NCI-H82 treated with DMSO at 0.1 percent for 48 hours (cell line): Measurements from ENCODE around the gene AMOTL1.
"Not testable (repeated sequence)": the region's sequence is repeated elsewhere in the genome, so short reads cannot be mapped to it uniquely, and the experiment has no call there.

Source experiments
- DNase-seq: peaks from one replicate; lab custom pipeline; 2025; ENCODE audit not compliant: unreplicated experiment; lab: John Stamatoyannopoulos, UW

The AMOTL1 gene

DNA sequence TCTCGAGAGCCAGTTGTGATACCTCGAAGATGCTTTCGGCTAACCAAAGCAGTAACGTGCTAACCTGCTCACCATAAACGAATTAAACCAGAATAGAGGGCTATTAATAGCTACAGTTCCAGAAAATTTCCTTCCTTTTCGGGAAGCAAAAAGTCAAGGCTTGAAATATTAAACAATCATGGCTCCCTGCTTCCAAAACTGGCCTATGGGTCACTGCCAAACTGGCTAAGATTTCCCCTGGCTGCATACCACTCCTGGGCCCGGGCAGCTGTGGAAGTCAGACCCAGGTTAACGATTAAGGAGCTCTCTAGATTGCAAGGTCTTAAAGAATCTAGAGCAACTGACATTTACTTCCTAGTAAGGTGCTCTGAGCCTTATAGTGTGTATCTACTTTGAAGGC lies 1.7 kb downstream of the AMOTL1 start:
- no peak for DNase-seq

DNA sequence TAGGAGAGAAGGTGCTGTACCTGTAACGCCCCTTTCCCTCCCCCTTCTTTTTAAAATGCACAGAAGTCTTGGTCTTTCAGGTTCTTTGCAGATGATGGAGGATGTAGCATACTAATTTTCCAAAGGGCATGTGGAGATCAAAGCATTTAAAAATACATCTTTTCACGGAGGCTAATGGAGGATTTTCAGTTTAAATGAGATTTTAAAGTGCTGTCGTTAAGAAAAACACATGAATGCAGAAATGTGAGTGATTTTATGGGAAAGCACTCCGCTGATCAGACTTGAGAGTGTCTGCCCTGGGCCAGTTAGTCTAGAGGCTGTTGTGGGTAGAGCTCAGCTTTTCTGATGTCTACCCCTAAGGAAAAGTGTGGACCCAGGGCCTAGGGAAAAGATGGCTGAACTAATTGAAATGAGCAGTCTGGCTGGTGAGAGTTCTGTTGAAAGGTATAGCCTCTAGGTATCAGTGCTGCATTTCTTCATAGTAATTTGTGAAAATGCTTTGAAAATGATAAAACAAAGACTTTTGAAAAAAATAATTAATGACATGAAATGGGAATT lies 2.5 kb downstream of the AMOTL1 start:
- DNase-seq, result no peak

DNA sequence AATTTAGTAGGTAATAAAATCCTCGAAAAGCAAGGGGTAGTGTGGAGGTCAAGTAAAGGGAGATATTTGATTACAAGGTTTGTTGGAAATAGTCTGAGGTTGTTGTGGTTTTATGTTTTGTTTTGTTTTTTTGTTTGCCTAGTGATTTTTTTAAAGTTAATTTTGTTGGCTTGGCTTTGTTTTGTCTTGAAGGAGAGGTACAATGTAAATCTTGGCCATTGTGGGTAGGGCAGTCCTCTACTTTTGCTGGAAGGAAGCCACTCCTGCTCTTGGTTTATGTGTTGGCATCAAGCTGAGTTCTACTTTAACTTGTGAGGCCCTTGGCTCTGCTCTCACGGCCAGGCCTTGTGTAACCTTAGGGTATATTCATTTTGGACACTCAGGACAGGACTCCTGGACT lies 3.2 kb downstream of the AMOTL1 start:
- DNase-seq, result no peak

DNA sequence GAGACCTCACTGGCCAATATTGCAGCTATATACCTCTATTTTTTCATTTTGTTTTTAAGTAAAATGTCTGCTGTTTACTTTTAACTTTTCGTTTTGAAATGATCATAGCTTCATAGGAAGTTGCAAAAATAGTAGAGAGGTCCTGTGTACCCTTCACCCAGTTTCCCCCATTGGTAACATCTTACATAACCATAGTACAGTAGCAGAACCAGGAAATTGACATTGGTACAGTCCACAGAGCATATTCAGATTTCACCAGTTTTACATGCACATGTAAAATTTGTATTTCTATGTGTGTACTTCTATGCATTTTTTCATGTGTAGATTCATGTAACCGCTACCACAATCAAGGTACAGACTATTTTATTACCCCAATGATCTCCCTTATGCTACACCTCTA lies 3.8 kb downstream of the AMOTL1 start:
- DNase-seq, result no peak

DNA sequence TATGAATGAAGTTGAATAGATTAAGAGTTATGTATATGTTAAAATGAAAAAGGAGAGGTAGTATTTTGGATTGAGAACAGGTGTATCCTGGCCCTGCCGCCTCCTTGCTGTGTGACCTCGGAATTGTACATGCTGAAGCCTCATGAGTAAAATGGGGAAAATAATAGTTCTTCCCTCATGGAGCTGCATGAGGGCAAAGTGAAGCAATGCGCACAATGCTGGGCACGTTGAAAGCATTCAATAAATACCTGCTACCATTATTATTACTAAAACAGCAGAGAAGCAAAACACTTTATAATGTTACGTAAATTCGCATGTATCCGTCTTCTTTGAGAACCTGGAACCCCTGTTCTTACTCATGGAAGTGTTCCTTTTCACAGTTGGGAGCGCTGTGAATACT lies 5.7 kb downstream of the AMOTL1 start:
- no peak for DNase-seq

DNA sequence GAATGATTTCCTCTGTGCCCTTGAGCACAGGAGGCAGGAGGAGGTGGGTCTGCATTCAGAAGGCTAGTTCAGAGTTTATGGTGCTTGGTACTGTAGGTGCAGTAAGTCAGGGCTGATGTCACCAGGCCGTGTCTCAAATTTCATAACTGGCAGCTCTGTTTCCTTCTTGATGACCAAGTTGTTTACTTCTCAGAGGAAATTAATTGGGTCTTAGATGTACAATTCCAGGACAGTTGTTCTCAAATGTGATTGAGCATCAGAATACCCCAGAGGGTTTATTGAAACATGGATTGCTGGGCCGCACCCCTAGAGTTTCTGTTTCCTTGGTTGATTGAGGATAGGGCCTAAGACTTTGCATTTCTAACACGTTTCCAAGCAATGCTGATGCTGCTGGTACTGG lies 6.2 kb downstream of the AMOTL1 start:
- DNase-seq, result no peak

DNA sequence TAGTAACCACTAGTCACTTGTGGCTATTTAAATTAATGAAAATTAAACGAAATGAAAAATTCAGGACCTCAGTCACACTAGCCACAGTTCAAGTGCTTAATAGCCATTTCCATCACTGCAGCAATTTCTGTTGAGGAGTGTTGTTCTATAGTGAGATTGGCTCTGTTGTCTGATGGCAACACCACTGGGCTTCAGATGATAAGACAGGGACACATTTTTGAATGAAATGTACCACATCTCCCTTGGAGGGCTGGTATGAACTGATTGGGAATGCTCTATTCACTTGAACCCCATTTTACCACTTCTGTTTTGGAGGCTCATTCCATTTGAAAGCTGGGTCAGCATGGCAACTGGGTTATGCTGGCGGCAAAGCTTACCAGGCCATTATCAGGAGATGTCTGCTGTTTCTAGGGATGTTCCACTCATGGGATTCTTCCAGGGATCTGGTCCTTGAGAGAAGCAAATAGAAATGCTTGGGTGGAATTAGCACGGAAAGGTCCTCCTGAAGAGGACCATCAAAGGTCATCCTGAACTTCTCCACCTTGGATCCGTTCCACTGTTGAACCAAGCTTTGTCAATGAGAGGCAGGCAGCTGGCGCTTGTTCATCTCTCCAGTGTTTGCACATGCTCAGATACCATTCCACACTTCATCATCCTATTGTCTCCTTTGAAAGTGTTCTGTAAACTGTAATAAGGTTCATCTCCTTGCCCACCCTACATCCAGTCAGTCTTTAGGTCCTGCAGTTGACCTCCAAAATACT lies 7.6 kb downstream of the AMOTL1 start:
- no peak for DNase-seq

DNA sequence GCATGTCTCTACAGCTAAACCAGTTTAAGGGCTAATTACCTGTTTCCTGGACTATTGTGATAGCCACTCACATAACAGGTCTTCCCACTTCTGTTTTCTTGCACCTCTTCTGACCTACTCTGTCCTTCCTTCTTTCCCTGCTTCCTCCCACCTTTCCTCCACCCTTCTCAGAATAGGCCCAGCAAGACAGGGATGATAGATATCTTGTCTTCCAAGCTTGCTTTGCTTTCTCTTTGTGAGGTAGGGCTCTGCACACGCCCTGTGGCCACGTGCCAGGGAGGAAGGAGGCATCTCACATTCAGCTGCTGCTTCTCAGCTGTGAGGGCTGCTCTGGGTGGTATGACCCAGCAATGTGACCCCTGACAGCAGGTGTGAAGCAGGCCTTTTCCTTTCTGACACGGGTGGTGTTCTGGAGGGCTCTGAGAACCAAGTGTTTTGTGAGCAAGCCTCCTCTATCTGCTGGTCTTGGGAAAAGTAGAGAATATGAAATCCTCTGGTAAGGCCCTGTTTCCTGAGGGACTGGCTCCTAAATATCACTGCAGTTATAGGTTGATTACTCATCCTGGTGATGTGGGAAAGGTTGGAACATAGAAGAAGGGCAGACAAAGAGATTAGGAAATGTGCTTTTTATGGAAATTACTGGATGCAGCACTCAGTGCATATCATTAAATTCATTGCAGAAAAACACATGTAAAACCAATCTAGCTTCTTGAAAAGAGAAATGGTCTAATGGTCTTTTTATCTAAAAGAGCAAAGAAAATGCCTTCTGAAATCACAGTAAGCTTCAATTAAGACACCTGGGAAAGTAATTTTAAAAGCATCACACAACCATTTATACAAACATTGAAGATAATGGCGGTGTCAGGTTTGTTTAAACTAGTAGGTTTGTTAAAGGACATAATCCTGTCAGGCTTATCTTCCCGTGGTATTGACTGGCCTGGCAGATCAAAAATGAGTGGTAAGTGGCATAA lies 8.5 kb downstream of the AMOTL1 start:
- DNase-seq, result no peak

DNA sequence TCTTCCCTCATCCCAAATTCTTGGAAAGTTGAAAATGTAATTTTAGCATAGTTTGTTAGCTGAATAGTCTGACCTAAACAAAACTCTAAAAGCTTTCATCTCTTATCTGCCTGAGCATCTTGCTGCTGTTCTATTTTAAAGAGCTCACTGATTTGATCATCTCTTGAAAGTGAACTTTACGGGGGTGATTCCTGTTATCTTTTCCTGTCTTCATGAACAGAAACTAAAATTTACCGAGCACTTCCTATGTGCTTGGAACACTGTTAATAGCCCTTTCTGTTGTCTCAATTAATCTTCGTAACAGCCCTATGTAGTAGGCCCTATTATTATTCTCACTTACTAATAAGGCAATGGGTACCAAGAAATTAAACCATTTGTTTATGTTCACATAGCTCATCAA lies 12.3 kb downstream of the AMOTL1 start:
- DNase-seq, result no peak

DNA sequence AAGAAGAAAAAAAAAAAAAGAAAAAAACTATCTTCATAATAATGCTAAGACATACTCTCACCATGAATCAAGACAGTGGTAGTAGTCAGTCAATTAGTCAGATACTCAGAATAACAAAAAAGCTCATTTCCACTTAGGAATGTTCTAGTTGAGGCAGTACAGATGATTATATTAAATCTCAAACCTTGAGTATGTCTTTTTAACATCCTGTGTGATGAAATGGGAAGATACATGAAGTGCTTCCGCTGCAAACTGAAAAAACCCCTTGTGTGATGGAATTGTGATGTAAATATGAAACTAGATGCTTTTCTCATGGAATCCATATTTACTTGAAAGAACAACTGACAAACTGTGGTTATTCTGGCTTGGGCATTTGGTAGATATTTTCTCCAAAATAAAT lies 13.7 kb downstream of the AMOTL1 start:
- no peak for DNase-seq

DNA sequence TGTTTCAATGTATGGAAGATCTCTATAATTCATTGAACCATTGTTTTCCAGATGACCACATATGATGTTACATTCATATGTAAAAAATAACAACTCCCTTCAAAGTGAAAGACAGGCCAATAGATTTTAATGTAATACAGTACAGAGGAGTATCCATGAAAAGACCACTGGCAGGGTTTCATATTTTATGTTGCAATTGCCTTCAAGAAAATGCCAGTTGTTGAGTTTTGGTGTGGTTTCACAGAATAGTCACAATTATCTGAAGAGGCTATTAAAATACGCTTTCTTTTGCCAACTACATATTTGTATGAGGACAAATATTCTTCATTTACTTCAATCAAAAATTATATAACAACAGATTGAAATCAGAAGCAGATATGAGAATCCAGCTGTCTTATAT lies 14.3 kb downstream of the AMOTL1 start:
- DNase-seq, result no peak

DNA sequence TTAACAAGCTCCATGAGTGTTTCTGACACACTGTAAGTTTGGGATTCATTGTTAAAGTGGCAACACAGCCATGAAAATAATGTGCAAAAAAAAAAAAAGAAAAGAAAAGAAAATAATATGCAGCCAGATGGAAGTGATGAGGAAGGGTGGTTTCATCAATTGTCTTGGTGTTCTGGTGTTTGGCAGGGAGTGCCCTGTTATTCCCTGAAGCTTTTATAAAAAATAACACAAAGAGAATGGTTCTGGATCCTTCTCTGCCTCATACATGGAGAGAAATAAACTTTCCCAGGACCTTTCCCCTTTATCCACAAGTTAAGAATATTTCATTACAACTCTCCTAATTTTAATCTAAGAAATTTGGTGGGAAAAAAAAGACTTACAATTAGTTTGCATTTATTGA lies 16.7 kb downstream of the AMOTL1 start:
- DNase-seq, result no peak

DNA sequence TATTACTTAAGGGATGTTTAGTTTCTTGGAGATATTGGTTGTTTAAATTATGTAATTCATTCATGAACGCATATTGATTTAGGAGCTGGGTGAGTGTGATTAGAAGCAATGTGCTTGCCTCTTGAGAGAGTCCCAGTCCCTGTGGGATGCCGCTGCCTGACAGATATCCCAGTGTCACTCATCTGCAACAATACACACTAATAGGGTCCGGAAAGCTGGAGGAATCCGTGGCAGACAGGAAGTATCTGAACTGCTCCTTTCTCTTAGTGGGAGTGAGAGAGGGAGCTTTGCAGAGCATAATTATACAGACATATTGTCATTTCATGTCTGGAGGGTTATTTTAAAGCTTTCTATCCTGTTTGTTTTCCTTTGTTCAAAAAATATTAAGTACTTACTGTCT lies 17.4 kb downstream of the AMOTL1 start:
- no peak for DNase-seq

DNA sequence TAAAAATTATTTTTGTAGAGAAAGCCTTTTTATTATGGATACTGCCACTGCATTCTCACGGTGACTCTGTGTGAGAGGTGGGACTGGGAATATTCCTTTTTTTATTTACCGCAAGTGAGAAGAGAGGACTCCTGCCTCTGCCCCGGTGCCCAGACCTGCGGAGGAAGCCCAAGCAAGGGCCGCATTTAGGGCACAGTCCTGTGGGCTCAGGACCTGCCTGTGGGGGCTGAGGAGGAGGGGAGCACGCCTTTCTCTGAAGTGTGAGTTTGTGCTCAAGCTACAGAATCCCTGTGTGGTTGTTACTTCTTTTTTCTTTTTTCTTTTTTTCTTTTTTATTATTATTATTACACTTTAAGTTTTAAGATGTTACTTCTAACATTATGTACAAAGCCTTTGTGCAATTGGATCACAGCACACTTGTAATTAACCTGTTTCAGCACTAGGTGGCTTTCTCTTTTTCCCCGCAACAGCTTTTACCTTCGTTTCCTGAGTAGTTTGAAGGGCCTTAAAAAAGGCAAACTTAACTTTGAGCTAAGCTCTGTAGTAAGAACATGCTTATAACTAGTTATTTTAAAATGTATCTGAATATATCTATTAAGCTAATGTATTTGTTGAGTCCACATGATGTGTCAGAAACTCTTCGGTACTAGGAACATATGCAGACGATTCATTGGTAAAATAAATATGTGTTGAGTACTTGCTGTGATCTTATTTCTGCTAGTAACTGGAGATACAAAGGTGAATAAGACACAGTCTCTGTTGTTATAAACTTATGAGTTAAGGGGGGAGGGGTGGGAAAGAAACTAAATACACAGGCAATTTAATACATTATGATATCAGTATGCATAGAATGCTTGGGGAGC lies 18.3 kb downstream of the AMOTL1 start:
- no peak for DNase-seq

DNA sequence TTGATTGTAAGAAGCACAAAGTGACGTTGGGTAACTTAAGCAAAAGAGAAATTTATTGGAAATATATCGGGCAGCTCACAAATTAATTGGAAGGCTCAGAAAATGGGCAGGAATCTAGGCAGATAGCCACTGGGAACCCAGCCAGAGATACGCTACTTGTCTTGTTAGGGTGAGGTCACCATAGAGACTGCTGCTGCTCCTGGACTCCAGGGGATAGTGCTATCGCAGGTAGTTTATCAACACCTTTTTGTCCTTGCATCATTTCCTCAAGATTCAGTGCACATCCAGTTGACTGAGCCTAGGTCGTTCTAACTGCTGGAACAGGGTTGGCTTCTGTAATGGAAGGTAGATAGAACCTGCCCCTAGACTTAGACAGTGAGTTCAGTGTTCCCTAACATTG lies 19.6 kb downstream of the AMOTL1 start:
- DNase-seq, result no peak

DNA sequence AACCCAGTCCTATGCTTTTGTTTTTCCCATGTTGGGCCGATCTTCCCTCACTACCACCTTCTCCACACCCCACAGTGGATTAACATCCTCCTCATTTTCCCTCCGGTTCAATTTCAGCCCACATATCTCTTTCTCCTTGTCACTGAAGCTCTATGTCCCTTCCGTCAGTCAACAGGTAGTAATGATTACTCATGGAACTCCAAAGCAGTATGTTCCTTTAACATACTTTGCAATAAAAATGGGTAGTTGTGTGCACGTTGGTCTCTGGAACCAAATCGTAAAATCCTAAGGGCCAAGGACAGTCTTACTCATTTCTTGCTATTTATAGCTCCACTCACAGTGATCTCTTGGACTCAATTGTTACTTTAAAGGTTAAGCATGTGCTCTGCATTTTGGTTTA lies 20.2 kb downstream of the AMOTL1 start:
- DNase-seq, result no peak

DNA sequence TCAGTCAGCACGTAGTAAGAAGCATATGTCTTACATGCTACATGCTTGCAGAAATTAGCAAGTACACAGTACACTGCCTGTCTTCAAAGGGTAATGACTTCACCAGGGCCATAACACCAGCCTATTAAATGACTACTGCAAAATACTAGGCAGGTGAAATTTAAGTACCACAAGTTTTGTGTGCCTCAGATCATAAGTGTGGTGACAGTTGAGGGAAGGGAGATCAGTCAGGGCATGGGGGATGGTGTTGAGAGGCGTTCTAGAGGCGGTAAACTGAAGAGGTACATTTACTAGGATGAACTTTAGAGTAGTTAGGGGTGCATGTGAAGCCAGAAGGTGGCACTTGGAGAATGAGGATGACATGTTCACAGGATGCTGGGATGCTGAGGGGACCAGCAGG lies 22.0 kb downstream of the AMOTL1 start:
- DNase-seq, result no peak

DNA sequence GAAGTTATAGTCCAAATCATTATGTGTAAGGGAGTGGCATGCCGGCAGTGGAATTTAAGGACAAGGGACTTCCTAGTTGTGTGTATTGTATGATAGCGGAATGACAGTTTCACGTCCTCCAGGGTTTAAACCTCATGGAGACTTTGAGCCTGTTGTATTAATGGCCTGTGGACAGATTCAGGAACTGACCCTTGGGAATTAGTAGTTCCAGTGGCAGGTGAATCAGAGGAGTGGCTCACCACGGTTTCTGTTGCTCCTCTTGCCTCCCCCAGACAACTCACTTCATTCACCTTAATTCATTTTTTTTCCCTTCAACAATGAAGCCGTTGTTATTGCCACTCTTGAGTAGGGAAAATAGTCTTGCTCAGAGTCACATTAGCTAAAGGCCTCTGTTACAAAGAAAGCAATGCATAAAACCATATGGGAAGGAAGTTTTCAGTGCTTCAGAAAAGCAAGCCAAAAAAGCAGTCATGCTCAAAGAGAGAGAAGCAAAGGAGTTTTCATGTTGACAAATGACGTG lies 22.6 kb downstream of the AMOTL1 start:
- DNase-seq, result no peak

DNA sequence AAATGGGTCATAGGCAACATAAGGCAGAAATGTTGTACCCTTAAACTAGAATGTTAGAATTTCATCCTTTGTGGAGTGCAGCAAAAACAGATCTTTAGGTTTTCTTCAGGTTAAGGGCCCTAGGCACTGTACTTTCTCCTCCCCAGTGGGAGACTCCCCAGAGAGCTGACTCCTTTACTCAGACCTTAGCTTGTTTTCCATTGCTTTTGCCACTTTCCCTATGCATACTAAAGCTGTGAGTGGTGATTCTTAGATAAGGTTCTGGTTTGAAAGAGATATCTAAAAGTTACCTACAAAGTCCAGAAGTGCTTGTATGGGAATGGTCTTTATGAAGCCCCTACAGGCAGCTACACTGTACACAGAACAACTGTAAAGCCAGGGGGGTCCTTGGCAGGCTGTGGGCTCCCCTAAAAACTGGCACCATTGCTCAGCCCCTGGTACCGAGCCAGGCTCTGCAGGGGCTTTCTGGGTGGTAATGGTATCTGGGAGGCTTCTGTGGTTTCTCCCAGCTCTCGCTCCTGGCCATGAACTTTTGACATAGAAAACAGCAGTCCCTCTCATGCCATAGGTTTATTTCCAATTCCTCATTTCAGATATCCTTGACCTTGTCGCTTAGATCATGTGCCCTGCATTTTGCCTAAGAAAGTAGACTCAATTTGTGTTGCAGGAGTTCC lies 23.2 kb downstream of the AMOTL1 start:
- DNase-seq, result no peak

DNA sequence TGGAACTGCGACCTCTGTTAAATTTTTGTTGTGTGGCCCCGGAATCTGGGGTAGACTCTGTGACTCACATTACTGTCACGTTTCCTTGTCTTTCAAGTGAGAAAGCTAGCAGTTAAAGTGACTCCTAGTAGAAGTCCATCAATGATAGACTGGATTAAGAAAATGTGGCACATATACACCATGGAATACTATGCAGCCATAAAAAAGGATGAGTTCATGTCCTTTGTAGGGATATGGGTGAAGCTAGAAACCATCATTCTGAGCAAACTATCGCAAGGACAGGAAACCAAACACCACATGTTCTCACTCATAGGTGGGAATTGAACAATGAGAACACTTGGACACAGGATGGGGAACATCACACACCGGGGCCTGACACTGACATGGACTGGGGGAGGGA lies 23.8 kb downstream of the AMOTL1 start:
- DNase-seq, result not testable (repeated sequence)
